Stimulated activated naive CD4-positive, alpha-beta T cell treated with Interleukin-2 at 50 U/mL for 16 hours (primary cell): ENCODE measurements around the gene C14orf132.

Experiments used
- DNase-seq: peaks from one replicate; lab custom pipeline; 2025; lab: John Stamatoyannopoulos, UW

The C14orf132 gene

GRCh38 chr14:96098309-96098998, 59.3 kb downstream of the C14orf132 start:
- no peak for DNase-seq

- DNase-seq = no peak
Observed at GRCh38 chr14:96098999-96099335, 59.8 kb downstream of the C14orf132 start.

GRCh38 chr14:96100161-96101064, 61.3 kb downstream of the C14orf132 start:
- peak; percentile 28 for DNase-seq

GRCh38 chr14:96102081-96102856, 63.1 kb downstream of the C14orf132 start:
- no peak for DNase-seq

GRCh38 chr14:96103075-96103474, 63.9 kb downstream of the C14orf132 start:
- DNase-seq = no peak

- no peak for DNase-seq
Observed at GRCh38 chr14:96103560-96104460, 64.6 kb downstream of the C14orf132 start.

GRCh38 chr14:96104469-96105057, 65.4 kb downstream of the C14orf132 start:
- no peak for DNase-seq

- no peak for DNase-seq
Observed at GRCh38 chr14:96105089-96105925, 66.1 kb downstream of the C14orf132 start.

GRCh38 chr14:96105926-96106441, 66.8 kb downstream of the C14orf132 start:
- DNase-seq = no peak

- DNase-seq = no peak
Observed at GRCh38 chr14:96106891-96107290, 67.7 kb downstream of the C14orf132 start.

GRCh38 chr14:96108061-96108795, 69.1 kb downstream of the C14orf132 start:
- DNase-seq = no peak

- no peak for DNase-seq
Observed at GRCh38 chr14:96108911-96109310, 69.7 kb downstream of the C14orf132 start.

- no peak for DNase-seq
Observed at GRCh38 chr14:96109596-96110355, 70.6 kb downstream of the C14orf132 start.

- no peak for DNase-seq
Observed at GRCh38 chr14:96112032-96112431, 72.9 kb downstream of the C14orf132 start.

GRCh38 chr14:96114002-96114401, 74.8 kb downstream of the C14orf132 start:
- DNase-seq = no peak

- no peak for DNase-seq
Observed at GRCh38 chr14:96117101-96117897, 78.1 kb downstream of the C14orf132 start.

GRCh38 chr14:96117960-96118359, 78.8 kb downstream of the C14orf132 start:
- no peak for DNase-seq

GRCh38 chr14:96118391-96118790, 79.2 kb downstream of the C14orf132 start:
- no peak for DNase-seq
